ENCODE measurements around the gene TKTL1.

TKTL1 gene

DNA sequence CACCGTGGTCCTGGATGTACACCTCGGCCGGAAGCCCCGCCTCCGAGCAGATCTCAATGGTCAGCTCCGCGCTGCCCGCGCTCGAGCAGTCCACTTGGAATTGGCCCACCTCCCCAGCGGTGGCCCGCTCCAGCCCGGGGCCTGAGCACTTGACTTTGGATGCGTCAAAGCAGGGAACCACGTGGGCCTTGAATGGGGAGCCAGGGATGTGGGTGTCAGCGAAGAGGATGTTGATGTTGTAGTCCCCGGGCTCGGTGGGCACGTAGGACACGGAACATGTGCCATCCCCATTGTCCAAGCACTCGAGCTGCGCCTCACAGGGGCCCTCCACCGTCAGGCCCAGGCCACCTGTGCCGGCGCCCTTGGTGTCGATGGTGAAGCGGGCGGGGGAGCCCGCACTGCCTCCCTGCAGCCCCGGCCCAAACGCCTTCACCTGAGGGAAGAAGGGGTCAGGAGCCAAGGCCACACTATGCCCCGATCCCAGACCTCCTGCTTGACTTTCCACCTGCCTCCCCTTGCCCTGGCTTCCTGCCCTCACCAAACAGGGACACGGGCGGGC lies 64.6 kb downstream of the TKTL1 start:
- no peak for DNase-seq

DNA sequence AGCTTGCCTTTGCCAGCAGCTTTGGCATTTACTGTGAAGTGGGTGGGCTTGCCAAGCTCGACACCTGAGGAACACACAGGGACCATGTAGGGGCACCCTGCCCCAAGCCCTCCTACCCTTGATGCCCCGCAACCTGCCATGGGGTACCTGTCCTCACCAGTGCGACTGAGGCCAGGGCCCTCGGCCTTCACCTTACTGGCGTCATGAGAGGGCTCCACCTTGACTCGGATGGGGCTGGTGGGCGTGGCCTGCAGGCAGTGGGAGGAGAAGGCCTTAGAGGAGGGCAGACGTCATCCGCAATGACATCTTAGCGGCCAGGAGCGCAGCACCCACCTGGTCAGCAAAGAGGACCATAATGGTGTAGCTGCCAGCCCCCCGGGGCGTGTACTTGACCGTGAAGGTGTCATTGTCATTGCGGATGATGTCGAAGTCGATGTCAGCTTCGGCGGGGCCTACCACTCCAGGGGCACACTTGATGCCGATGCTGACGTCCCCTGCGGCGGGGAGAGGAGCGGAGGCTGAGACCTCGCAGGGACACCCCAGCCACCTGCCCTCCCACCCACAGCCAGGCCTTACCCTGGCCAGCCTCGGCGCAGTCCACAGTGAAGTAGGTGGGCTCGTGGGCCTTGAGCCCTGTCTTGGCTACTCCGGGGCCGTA lies 66.6 kb downstream of the TKTL1 start:
- DNase-seq = no peak

DNA sequence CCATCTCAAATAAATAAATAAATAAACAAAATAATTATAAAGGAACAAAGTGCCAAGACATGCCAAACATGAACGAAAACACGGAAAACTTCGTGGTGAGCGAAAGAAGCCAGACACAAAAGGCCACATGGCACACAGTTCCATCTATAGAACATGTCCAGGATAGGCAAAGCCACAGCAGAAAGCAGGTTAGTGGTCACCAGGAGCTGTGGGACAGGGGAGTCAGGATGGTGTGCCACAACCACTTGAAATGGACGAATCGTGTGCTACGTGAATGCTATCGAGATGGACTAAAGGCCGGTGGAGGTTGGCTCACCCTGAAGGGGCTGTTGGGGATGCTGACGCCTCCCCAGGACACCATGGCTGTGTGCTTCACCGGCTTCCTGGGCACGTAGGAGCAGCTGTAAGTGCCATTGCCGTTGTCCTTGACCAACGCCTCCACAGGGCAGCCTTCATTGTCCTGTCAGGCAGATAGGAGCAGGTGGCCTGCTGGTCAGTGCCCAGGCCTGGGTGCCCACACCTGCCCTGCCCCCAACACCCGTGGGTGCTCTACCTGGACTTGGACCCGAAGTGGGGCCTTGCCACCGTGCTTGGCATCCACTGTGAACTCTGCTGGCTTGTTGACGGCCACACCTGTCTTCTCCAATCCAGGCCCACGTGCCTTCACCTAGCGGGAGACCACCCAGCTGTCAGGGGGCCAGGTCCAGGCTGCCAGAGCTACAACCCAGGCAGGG lies 68.3 kb downstream of the TKTL1 start:
- no peak for DNase-seq

DNA sequence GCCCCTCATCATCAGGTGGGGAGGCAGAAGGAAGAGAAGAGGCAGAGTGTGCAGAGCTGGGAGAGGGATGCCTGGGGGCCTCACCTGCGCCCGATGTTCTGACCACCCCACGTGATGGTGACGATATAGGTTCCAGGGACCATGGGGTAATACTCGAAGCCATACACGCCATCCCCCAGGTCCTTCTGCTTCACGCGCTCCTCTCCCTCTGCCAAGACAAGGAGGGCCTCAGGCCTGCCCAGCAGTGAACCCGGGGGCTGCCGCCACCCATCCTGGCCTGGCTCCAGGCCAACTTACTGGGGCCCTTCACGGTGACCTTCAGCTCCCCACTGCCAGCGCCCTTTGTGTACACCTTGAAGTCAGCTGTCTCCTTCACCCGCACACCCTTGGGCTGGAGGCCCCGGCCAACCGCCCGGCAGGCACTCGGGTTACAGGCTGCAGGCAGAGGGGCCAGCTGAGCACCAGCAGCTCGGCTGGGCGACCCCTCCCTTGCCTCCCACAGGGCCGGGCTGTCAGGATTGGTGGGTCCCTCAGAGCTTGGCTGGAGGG lies 69.5 kb downstream of the TKTL1 start:
- DNase-seq = no peak

DNA sequence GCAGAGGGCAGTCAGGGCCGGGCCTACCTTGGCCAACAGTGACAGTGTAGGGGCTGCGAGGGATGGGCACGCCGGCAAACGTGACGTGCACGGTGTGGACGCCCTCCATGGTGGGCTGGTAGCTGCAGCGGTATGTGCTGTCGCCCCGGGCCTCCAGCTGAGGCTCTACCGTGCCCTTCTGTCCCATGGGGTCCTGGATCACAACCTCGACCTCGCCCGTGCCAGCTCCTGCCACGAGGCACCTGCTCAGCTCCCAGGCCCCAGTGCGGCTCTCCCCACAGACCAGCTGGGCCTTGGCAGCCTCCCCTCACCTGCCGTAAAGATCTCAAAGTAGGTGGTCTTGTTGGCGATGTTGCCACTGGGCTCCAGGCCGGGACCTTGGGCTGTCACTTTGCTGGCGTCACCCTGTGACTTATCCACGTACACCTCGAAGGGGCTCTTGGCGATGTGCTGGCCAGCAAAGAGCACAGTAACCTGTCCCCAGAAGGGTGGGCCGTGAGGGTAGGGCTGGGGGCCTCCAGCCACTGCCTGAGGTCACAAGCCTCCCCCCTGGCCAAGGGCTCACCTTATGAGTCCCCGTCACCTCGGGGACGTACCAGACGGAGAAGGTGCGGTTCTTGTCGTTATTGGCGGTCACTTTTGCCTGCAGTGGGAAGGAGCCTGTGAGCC lies 70.5 kb downstream of the TKTL1 start:
- no peak for DNase-seq

DNA sequence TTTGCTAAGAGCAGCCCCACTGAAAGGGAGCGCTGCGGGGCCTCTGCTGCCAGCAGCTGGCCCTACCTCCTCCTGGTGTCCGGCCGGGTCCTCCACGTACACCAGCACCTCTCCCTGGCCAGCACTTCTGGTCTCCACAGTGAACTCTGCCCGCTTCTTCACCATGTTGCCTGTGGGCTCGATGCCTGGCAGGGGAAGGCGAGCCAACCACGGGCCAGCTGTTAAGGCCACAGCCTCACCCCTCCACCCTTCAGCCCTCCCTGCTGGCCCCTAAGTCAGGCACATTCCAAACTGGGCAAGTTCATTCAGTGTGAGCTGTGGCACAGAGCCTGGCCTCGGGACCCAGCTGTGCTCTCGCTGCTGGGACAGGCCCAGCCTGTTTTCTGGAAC lies 71.1 kb downstream of the TKTL1 start:
- peak in 27 of 56 donors; percentile 3 to 66 (median 36) for DNase-seq

DNA sequence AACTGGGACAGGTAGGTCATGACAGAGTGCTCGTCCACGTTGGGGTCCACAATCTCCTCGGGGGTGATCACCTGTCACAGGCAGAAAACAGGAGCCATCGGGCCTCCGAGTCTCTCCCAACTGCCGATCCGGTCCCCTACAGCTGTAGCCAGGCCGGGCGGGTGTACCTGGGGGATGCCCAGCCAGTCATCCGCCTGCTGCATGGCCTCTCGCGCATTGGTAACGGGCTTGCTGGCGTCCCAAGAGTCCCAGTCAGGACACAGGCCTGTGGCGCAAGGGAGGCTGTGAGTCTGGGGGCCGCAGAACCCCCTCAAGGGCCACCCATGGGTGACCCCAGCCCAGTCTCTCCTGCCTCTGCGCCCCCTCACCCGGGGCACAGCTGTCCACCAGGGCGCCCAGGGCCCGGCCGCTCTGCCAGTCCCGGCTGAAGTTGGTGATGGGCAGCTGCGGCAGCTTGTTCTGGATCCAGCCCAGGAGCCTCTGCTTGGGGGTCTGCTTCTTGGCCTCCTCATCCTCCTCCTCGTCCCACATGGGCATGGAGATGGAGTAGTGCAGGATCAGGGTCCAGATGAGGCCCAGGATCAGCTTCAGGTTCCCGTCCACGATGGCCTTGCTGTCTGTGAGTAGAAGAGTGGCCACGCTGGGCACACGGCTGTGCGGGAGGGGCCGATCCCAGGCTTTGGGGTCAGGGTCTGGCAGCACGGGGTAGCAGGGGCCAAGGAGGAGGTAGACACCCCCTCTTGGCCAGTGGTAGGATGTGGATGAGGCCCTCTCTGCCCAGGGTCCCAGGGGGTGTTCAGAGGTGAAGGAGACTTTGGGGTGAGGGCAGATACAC lies 72.1 kb downstream of the TKTL1 start:
- DNase-seq = no peak

DNA sequence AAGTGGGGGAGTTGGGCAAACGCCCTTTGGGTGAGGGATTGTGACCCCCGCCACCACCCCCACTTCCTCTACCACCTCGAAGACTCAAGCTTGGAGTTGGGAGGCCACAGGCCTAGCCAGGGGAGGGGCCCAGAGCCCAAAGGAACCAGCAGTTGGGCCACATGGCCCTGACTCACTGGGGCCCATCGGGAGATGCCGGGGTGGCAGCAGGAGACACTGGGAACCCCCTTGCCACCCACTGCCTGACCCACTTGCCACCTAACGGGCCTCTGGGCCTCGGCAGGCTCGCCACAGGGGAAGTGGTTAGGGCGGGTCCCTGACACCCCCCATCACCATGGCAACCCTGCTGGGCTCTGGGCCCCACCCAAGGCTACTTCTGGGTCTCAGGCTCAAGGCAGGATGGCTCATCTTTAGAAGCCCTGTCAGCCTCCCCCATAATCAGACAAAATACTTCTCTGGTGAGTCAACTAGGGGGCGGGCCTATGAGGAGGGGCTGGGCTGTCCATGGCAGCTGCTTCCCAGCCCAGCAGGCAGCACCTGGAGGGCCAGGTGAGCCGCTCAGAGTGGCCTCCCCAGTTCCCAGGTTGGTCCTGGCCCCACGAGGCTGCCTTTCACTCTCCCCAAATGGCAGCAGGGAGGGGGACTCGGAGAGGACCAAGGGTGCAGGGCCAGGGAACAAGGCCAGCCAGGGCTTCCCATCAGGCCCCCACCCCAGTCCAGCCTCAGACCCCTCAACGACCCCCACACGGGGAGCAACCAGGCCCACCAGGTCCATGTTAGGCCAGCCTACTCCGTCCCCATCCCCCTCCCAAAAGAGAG lies 73.2 kb downstream of the TKTL1 start:
- peak in 2 of 56 donors; percentile 53 to 72 for DNase-seq

DNA sequence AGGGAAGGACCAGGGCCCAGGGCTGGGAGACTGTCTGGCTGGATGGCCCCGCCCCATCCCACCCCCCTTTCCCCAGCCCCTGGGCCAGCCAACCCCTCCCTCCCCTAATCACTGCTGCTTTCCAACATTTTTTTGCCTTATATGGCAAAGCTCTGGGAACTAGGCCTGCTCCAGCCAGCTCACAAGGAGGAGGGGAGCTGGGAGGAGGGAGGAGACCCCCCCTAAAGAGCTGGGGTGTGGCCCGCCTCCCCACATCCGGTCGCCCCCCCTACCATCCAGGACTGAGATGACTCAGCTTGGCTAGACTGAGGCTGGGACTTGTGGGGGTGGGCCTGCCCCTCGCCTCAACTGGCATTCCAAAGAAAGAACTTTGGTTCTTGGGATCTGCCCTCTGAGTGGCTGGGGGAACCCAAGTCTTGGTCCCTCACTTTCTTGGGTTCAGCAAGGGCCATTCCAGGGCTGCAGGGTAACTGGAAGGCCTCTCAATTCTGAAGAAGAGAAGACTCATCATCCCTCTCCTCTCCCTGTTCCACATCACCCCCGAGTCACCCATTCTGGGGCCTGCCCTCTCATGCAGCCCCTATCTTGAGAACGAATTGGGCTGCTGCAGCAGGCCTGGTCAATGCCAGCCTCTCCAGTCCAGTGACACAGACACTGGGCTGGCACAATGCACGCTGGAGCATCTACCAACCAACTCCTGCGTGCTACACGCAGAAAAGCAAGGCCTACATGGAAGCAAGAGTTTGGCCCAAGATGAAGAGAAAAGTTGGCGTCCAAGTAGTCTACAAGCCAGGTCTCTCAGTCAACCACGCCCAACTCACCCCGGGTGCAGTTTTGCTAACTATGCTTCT lies 74.1 kb downstream of the TKTL1 start:
- DNase-seq = peak in 32 of 56 donors; percentile 5 to 72 (median 33)

DNA sequence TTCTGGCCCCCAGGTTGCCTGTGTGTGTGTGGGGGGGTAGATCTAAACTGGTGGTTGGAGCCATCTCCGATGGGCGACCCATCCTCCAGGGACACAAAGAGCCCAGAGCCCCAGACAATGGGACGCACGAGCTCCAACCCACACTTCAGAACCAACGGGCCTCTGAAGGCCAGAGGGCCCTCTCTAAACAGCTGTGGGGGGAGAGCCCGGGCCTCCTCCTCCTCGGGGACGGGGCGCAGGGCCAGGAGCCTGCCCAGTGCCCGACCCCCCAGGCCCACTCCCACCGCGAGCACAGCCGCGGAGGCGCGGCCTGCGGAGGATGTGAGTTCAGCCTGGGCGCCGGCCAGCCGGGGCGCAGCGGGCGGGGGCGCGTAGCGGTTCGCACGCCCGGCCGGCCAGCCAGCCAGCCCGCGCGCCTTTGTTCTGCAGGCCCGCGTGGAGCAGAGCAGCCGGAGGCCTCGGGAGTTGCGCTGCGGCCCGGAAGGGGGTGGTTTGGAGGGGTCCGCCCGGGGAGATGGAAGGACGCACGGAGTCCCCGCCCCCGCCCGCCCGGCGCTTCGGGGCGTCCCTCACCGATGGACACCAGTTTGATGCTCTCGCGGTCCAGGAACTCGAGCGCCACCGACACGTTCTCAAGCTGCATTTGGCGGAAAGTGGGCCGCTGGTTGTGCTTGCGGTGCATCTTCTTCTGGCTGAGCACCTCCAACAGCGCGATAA lies 74.9 kb downstream of the TKTL1 start:
- peak in 4 of 56 donors; percentile 3 to 22 (median 14) for DNase-seq

DNA sequence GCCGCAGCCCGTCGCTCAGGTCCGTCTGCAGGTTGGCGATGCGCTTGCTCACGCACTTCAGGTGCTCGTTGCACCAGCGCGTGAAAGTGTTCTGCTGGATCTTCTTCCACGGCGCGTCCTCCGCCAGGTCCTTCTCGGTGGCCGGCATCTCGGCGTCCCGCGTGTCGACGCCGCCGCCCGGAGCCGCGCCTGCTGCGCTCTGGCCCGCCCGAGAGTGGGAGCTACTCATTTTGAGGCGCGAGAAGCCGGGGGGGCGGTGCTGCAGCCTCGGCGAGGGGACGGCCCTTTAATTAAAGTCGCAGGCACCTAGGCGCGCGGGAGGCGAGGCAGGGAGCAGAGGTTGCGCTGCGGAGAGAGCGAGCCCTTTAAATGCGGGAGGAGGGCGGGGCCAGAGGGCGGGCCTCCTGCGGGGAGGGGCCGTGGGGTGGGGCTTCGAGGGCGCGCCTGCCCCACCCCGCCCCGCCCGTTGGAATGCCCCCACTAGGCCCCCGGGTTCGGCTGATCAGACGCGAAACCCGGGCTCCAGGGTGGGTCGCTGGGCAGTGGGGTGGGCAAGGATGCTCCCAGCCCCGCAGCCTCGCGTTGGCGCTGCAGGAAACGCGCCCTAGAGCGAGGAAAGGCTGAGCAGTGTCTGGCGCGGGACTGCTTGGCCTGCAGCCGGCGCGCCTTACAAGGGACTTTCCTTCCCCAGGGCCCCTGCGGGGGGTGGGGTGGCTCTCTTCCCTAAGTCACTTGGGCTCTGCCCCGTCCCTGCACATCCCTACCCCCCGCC lies 75.6 kb downstream of the TKTL1 start:
- peak in 54 of 56 donors; percentile 13 to 93 (median 79) for DNase-seq

DNA sequence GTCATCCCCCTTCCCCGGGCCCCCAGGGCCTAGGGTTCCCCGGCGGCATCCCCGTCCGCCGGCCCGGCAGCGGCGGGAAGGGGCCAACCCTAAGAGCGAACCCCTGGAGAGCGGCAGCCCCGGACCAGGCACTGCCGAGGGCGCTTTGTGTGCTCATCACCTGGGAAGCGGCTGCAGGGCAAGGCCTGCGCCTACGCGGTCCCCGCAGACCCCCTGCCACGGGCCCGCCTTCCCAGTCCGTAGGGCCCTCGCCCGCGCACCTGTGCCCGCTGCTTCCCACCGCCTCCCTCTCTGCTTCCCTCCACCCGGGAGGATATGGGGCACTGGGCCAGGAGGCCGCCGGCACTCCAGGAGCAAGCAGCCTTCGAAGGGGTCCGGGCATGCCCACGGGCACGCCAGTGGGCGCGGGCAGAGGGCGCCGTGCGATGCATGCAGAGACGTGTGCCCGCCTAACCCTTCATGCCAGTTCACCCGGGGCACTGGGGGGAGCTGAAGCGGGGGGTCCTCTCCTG lies 76.2 kb downstream of the TKTL1 start:
- DNase-seq = no peak

DNA sequence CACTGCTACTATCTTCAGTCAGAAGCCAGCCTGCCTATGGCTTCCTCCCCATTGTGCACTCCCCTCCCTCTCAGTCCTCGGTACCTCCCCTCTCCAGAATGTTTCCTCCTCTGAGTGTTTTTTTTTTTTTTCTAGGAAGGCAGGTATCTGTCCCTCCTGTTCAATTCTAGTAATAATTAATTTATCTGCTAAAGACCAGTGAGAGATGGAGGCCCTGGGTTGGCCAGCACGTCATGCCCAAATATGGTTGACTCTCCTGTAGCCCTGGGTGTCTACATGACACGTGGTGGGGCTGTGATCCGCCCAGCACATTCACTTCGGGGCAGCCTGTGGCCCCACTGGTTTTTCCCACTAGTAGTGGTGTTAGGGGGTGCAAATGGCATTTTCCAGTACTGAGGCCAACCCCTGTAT lies 77.0 kb downstream of the TKTL1 start:
- no peak for DNase-seq

DNA sequence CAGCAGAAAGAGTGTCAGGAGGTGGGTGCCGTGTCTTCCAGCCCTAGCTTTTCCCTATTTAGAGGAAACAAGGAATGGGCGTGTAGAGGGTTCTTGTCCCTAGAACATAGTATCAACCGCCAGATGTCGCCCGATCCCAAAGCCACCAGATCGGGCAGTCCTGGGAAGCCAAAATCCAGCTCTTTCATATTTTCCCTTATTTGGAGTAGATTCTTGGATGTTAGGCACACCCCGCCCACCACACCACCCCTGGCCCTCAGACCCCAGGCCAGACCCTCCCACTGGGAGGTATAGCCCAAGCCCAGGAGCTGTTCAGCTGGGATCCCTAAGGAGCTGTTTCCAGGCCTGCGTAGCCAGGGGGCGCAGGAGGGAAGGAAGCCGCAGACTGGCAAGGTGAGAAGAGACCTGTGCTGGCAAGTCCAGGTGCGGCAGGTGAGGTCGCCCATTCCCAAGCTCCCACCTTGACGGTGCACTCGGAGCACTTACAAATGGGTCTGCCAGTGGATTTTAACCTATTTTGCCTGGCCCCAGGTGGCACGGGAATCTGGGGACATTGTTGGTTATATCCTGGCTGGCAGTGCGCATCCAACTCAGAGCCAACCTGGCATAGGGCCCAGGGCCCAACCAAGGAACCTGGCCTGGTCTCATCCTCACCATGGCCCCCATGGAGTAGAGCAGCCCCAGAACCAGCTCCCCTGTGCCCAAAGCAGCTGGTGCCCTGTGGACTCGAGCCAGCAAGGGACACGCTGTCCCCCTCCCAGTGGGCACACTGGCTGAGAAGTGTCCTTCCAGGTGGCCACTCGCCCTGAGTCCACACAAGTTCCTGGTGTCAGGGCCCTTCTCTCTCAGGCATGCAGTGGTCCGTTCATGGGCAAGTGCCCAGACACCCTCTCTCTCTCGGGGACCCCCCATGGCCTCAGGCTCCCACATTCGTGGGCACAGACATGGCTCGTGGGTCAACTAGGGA lies 78.0 kb downstream of the TKTL1 start:
- DNase-seq = peak in 32 of 56 donors; percentile 5 to 73 (median 34)

DNA sequence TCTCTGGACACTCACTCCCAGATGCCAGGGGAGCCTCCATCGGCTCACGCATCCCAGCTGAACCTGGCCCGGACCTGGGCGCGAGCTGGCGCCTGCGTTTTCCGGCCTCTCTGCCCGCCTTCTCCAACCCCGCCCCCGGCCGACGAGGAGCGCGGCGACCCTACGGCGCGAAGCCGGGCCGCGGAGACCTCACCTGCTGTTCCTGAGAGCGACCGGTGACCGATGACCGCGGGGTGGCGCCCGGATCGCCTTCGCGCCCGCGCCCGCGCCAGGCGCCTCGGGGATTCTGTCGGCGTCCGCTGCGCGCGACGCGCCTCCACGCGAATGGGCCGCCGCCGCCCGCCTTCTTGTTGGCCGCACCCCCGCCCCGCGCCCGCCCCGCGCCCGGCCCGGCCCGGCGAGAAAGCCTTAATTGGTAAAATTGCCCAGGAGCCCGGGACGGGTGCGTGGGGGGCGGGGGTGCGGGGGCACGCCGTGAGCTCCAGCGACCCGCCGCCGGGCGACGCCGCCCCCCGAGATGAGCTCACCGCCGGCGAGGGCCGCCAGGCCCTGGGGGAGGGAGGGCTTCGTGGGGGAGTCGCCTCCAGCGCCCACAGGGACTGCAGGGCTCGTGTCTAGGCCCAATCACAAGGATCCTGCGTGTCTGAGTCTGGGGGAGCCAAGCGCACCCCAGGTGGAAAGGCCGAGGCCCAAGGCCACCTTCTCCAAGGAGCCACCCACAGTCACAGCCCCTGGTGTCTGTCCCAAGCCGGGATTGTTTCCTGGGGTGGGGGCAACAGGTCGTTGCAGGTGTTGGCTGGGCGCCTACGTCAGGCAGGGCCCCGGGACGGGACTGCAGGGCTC lies 78.9 kb downstream of the TKTL1 start, which contains the start of gene FLNA:
FLNA (minus strand) TSS at position 322 of the 843 bp plus-strand sequence. CDS start 3,389 bp downstream, outside the sequence.
- DNase-seq = peak in 7 of 56 donors; percentile 7 to 53 (median 25)

Measured in amygdala (tissue), 56 donors.